SU-DHL-6 (cell line): ENCODE results near the gene LY9.

ENCODE experiments used
- H2AFZ ChIP-seq: fragments of 200-600 bp; sonication (generic); 2 replicates; pipeline ENCODE4 v1.6.1; 2014; ENCODE audit warnings: low read depth, mild to moderate bottlenecking, moderate library complexity, mixed read lengths, antibody characterized with exemption, low read length; ENCODE audit not compliant: severe bottlenecking
- H3F3A ChIP-seq: fragments of 200-600 bp; shearing (Covaris generic); 2 replicates; pipeline ENCODE4 v1.6.0; 2016; ENCODE audit warnings: antibody characterized with exemption, mild to moderate bottlenecking; ENCODE audit not compliant: insufficient read depth
- H3K27ac ChIP-seq: fragments of 200-600 bp; sonication (generic); 2 replicates; pipeline ENCODE4 v1.5.1; 2016; ENCODE audit warnings: low read depth, mild to moderate bottlenecking, low read length, moderate library complexity, mixed read lengths
- H3K27me3 ChIP-seq: fragments of 200-600 bp; sonication (generic), shearing (Covaris generic); 2 replicates; pipeline ENCODE4 v1.6.0; 2014; ENCODE audit warnings: mild to moderate bottlenecking, low read length
- H3K36me3 ChIP-seq: fragments of 200-600 bp; sonication (generic); 2 replicates; pipeline ENCODE4 v1.6.1; 2014; ENCODE audit warnings: mild to moderate bottlenecking, low read length, mixed read lengths
- H3K4me2 ChIP-seq: fragments of 300-600, 200-600 bp; shearing (Covaris generic), sonication (generic); 2 replicates; pipeline ENCODE4 v1.6.0; 2014; ENCODE audit warnings: low read length, low read depth, mild to moderate bottlenecking; ENCODE audit not compliant: poor library complexity, severe bottlenecking
- H3K4me3 ChIP-seq: fragments of 200-600 bp; sonication (generic); 2 replicates; pipeline ENCODE4 v1.5.1; 2014; ENCODE audit warnings: antibody characterized with exemption, low read length, mild to moderate bottlenecking, mixed read lengths; ENCODE audit not compliant: insufficient read depth, poor library complexity, severe bottlenecking
- H3K79me2 ChIP-seq: fragments of 200-600 bp; sonication (generic); 2 replicates; pipeline ENCODE4 v1.6.1; 2014; ENCODE audit warnings: mild to moderate bottlenecking, low read length, moderate library complexity; ENCODE audit not compliant: insufficient read depth
- H3K9ac ChIP-seq: fragments of 200-600 bp; sonication (generic); 2 replicates; pipeline ENCODE4 v1.7.0; 2014; ENCODE audit warnings: mild to moderate bottlenecking, low read length
- H3K9me2 ChIP-seq: fragments of 200-600 bp; sonication (generic); replicated peaks from 2 replicates; pipeline ENCODE4 v1.6.1; 2014; ENCODE audit warnings: low read length; ENCODE audit not compliant: insufficient read depth
- H3K9me3 ChIP-seq: fragments of 200-600 bp; sonication (generic); 2 replicates; pipeline ENCODE4 v1.6.1; 2014; ENCODE audit warnings: low read length, mixed read lengths; ENCODE audit not compliant: insufficient read depth
- H4K20me1 ChIP-seq: fragments of 200-600 bp; sonication (generic); 2 replicates; pipeline ENCODE4 v1.6.1; 2014; ENCODE audit warnings: low read depth, mild to moderate bottlenecking, antibody characterized with exemption, low read length, moderate library complexity, mixed read lengths
- EZH2phosphoT487 ChIP-seq: fragments of 200-600 bp; sonication (generic), shearing (Covaris generic); conservative IDR thresholded peaks from 2 replicates; pipeline ENCODE4 v1.6.1; 2018; ENCODE audit warnings: mild to moderate bottlenecking, antibody characterized with exemption, low read length, moderate library complexity, mixed read lengths
- TF ChIP-seq, protein P1 (sequence below): fragments of 200-600 bp; sonication (generic); IDR thresholded peaks from one replicate; pipeline ENCODE4 v1.5.1; 2017; ENCODE audit warnings: antibody characterized with exemption, mild to moderate bottlenecking, low read length, moderate library complexity; ENCODE audit not compliant: insufficient read depth, poor library complexity, severe bottlenecking

Gene LY9

DNA sequence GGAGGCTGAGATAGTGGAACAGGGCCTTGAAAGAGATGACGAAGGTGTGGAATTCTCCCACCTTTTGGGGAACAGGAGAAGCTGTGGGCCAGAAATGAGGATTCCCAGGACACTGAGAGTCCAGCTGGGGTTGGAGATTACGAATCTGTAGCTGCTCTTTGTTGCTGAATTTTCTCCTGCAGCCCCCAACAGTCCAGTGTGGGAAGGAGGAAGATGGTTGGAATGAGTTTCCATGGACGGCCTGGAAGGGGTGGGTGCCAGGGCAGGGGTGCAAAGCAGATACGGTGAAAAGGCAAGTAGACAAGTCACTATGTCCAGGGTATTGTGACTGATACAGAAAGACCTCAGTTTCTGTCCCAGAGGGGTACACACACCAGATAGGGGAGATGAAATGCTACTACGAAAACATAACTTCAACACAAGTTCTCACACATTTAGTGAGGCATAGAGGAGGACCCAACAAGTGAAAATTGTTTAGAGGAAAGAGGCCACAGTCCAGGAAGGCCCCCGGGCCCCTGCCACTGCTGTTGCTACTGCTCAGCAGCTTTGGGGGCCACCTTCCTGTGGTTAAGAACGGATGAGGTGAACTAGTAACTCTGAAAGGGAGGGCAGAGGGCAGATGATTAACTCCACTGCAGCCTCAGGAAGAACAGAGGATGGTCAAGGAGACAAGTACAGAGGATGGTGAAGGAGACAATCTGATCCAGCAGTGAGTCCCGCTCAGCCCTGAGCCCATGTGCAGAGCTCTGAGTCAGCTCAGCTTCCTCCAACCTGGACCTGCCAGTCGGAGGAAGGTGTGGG lies 59.4 kb downstream of the LY9 start:
- Histone ChIP-seq H3F3A (no peaks in the 10 kb centered on the region), H3K9me2 (no peaks in the 10 kb centered on the region), H3K9ac (no peak overlapping the region), H3K79me2 (no peaks in the 10 kb centered on the region), H3K9me3 (no peaks in the 10 kb centered on the region), H2AFZ (no peak overlapping the region), H3K27ac (no peak overlapping the region), H3K4me3 (no peak overlapping the region), H3K4me2 (no peak overlapping the region), H3K36me3 (no peaks in the 10 kb centered on the region), H4K20me1 (no peaks in the 10 kb centered on the region), H3K27me3 (no peaks in the 10 kb centered on the region)
- TF ChIP-seq EZH2phosphoT487: no peak
- TF ChIP-seq, protein P1, sequence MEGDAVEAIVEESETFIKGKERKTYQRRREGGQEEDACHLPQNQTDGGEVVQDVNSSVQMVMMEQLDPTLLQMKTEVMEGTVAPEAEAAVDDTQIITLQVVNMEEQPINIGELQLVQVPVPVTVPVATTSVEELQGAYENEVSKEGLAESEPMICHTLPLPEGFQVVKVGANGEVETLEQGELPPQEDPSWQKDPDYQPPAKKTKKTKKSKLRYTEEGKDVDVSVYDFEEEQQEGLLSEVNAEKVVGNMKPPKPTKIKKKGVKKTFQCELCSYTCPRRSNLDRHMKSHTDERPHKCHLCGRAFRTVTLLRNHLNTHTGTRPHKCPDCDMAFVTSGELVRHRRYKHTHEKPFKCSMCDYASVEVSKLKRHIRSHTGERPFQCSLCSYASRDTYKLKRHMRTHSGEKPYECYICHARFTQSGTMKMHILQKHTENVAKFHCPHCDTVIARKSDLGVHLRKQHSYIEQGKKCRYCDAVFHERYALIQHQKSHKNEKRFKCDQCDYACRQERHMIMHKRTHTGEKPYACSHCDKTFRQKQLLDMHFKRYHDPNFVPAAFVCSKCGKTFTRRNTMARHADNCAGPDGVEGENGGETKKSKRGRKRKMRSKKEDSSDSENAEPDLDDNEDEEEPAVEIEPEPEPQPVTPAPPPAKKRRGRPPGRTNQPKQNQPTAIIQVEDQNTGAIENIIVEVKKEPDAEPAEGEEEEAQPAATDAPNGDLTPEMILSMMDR: no peak

DNA sequence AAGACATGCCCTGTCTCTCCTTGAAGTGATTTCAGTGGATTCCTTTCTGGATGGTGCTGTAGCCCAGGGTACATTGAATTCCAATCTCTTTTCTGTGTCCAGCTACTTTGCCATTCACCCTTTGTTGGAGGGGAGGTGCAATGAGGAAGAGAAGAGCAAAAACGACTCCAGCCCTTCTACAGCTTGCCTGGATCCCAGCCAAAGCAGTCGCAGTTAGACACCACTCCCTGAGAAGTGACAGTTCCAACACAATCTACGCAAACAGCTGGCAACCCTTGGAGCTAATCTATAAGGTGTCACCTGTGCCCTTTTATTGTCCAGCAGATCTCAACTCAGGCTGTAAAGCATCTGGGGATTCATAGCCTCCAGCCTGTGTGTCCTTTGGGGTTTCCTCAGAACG lies 62.1 kb downstream of the LY9 start:
- H3K9ac ChIP-seq: no peak overlapping the region
- no peak overlapping the region for H3K27ac ChIP-seq
- H3K36me3 ChIP-seq: no peaks in the 10 kb centered on the region
- no peaks in the 10 kb centered on the region for H3K79me2 ChIP-seq
- no peak overlapping the region for H3K4me2 ChIP-seq
- no peak for TF ChIP-seq EZH2phosphoT487
- no peaks in the 10 kb centered on the region for H3K9me2 ChIP-seq
- no peak overlapping the region for H2AFZ ChIP-seq
- H3K9me3 ChIP-seq: no peaks in the 10 kb centered on the region
- no peaks in the 10 kb centered on the region for H3F3A ChIP-seq
- H3K27me3 ChIP-seq: no peaks in the 10 kb centered on the region
- no peak overlapping the region for H3K4me3 ChIP-seq
- no peaks in the 10 kb centered on the region for H4K20me1 ChIP-seq

DNA sequence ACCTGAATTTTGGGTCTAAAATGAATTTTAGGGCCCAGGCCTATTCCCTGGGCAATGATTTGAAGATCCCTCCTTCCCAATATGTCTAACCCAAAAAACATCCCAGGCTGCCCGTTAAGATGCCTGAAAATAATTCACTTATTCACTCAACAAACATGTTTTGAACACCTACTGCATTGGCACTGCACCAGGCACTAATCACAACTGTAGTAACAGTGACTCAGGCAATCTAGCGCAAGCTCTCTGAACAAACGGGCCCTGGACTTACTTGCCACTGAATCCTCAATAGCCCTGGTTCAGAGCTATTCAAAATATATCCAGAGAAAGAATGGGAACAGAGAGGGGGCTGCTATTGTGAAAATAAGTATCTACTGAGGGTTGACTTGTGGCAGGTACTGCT lies 62.5 kb downstream of the LY9 start:
- no peaks in the 10 kb centered on the region for H3K79me2 ChIP-seq
- no peaks in the 10 kb centered on the region for H3K36me3 ChIP-seq
- no peak overlapping the region for H3K4me3 ChIP-seq
- no peak overlapping the region for H3K9ac ChIP-seq
- no peak for TF ChIP-seq EZH2phosphoT487
- TF ChIP-seq, protein P1: no peak
- H3K27ac ChIP-seq: no peak overlapping the region
- no peaks in the 10 kb centered on the region for H3K27me3 ChIP-seq
- H4K20me1 ChIP-seq: no peaks in the 10 kb centered on the region
- H3K4me2 ChIP-seq: no peak overlapping the region
- no peaks in the 10 kb centered on the region for H3F3A ChIP-seq
- no peak overlapping the region for H2AFZ ChIP-seq
- H3K9me2 ChIP-seq: no peaks in the 10 kb centered on the region
- no peaks in the 10 kb centered on the region for H3K9me3 ChIP-seq

DNA sequence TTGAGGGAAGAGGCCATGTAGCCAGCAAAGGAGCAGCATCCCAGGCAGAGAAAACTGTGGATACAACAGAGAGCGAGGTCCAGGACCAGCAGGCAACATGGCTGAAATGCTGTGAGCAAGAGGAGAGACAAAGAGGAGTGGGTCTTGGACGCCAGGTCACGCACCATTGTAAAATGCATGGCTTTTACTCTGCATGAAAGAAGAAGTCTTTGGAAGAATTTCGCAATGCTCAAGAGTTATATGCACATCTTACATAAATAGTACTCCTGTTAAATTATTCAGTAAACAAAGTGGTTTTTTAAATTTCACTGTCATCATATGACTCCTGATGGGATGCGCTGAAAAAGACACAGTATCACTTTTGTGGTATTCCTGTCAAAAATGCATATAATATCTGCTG lies 63.2 kb downstream of the LY9 start:
- no peaks in the 10 kb centered on the region for H3K9me2 ChIP-seq
- TF ChIP-seq, protein P1: no peak
- no peak for TF ChIP-seq EZH2phosphoT487
- no peaks in the 10 kb centered on the region for H3K27me3 ChIP-seq
- H3K4me3 ChIP-seq: no peak overlapping the region
- no peaks in the 10 kb centered on the region for H3K9me3 ChIP-seq
- H2AFZ ChIP-seq: no peak overlapping the region
- H3F3A ChIP-seq: no peaks in the 10 kb centered on the region
- no peaks in the 10 kb centered on the region for H4K20me1 ChIP-seq
- no peak overlapping the region for H3K4me2 ChIP-seq
- H3K9ac ChIP-seq: no peak overlapping the region
- no peak overlapping the region for H3K27ac ChIP-seq
- H3K36me3 ChIP-seq: no peaks in the 10 kb centered on the region
- no peaks in the 10 kb centered on the region for H3K79me2 ChIP-seq
